HepG2 (cell line): ENCODE results near the gene DDR1. TPM values are rescaled to one million over a fixed set of nuclear protein-coding genes. Genes with fewer than 3 reads are reported as not detected.

Experiments
- AHDC1 ChIP-seq: sonication (generic); formaldehyde crosslinking; IDR thresholded peaks from 2 replicates; pipeline ENCODE4 v1.5.1; 2020; ENCODE audit warnings: mild to moderate bottlenecking, missing genetic modification reagents, borderline replicate concordance
- KDM5B ChIP-seq: sonication (generic); formaldehyde crosslinking; IDR thresholded peaks from 2 replicates; pipeline ENCODE4 v1.4.0; 2020; ENCODE audit warnings: missing genetic modification reagents, mild to moderate bottlenecking, borderline replicate concordance
- MTERF4 ChIP-seq: sonication (generic); formaldehyde crosslinking; IDR thresholded peaks from 2 replicates; pipeline ENCODE4 v1.8.0; 2023; ENCODE audit warnings: mild to moderate bottlenecking, missing genetic modification reagents
- MYNN ChIP-seq: sonication (generic); formaldehyde crosslinking; IDR thresholded peaks from 2 replicates; pipeline ENCODE4 v1.4.0; 2020; ENCODE audit warnings: mild to moderate bottlenecking, low read depth, missing genetic modification reagents
- NRL ChIP-seq: sonication (generic); formaldehyde crosslinking; IDR thresholded peaks from 2 replicates; pipeline ENCODE4 v1.5.0; 2020; ENCODE audit warnings: missing genetic modification reagents, mild to moderate bottlenecking, moderate library complexity, borderline replicate concordance
- POLR2AphosphoS2 ChIP-seq: IDR thresholded peaks from 2 replicates; pipeline ENCODE4 v1.6.1; 2011; ENCODE audit warnings: low read depth, low read length, improper control_type of control experiment
- RBM39 ChIP-seq: fragments of 200-400 bp; formaldehyde crosslinking; IDR thresholded peaks from one replicate; pipeline ENCODE4 v1.6.1; 2018; ENCODE audit warnings: antibody characterized with exemption, mild to moderate bottlenecking, low read depth, low read length; ENCODE audit not compliant: poor library complexity, severe bottlenecking
- RXRA ChIP-seq: sonication (generic); formaldehyde crosslinking; IDR thresholded peaks from 2 replicates; pipeline ENCODE4 v1.5.1; 2020; ENCODE audit warnings: missing genetic modification reagents
- SIN3A ChIP-seq: IDR thresholded peaks from 2 replicates; pipeline ENCODE4 v1.6.1; 2011; ENCODE audit warnings: low read depth, mild to moderate bottlenecking, control low read depth, low read length, borderline replicate concordance
- ZNF253 ChIP-seq: sonication (generic); formaldehyde crosslinking; IDR thresholded peaks from 2 replicates; pipeline ENCODE4 v1.8.0; 2022; ENCODE audit warnings: mild to moderate bottlenecking, missing genetic modification reagents, borderline replicate concordance
- ZNF563 ChIP-seq: sonication (generic); formaldehyde crosslinking; IDR thresholded peaks from 2 replicates; pipeline ENCODE4 v1.8.0; 2022; ENCODE audit warnings: mild to moderate bottlenecking, moderate library complexity, missing genetic modification reagents
- polyA plus RNA-seq, 8 experiments: library from polyadenylated mRNA; depleted of rRNA in 3 of 8; stranded (reverse) in 7 of 8; unstranded in 1 of 8; fragments of >200 nt; fragmentation: Illumina TruSeq in 4 of 8; extraction: Trizol in 4 of 8; gene quantifications; 2 replicates each; pipeline versions ENCODE4 v1.2.1 to v1.2.3, GENCODE V29; 2011 to 2016; ENCODE audit warnings: low read depth in 4 of 8, missing spikeins in 1 of 8, mixed read lengths in 1 of 8; ENCODE audit not compliant: insufficient read depth in 1 of 8
- total RNA-seq, 5 experiments: library from RNA; depleted of rRNA; stranded (reverse); fragments of >200 nt; fragmentation: Illumina TruSeq; extraction: Trizol; gene quantifications; 2 replicates each; pipeline ENCODE4 v1.2.3, GENCODE V29; 2016; ENCODE audit warnings: low read depth in 1 of 5
- TF ChIP-seq, protein P1 (sequence below): sonication (generic); formaldehyde crosslinking; IDR thresholded peaks from 2 replicates; pipeline ENCODE4 v1.5.1; 2020; ENCODE audit warnings: missing genetic modification reagents, mild to moderate bottlenecking, borderline replicate concordance
- TF ChIP-seq, protein P2 (sequence below): sonication (generic); formaldehyde crosslinking; IDR thresholded peaks from 2 replicates; pipeline ENCODE4 v1.4.0; 2020; ENCODE audit warnings: mild to moderate bottlenecking, low read depth, missing genetic modification reagents
- TF ChIP-seq, protein P3 (sequence below): sonication (generic); formaldehyde crosslinking; IDR thresholded peaks from 2 replicates; pipeline ENCODE4 v1.5.0; 2020; ENCODE audit warnings: mild to moderate bottlenecking, missing genetic modification reagents, moderate library complexity

DDR1 gene
- total and polyA plus RNA-seq, 2 of the 13 experiments (the other 11 are each of a cell fraction or from before 2014, with no cell fraction given): 16.7 to 20.2 TPM

DNA sequence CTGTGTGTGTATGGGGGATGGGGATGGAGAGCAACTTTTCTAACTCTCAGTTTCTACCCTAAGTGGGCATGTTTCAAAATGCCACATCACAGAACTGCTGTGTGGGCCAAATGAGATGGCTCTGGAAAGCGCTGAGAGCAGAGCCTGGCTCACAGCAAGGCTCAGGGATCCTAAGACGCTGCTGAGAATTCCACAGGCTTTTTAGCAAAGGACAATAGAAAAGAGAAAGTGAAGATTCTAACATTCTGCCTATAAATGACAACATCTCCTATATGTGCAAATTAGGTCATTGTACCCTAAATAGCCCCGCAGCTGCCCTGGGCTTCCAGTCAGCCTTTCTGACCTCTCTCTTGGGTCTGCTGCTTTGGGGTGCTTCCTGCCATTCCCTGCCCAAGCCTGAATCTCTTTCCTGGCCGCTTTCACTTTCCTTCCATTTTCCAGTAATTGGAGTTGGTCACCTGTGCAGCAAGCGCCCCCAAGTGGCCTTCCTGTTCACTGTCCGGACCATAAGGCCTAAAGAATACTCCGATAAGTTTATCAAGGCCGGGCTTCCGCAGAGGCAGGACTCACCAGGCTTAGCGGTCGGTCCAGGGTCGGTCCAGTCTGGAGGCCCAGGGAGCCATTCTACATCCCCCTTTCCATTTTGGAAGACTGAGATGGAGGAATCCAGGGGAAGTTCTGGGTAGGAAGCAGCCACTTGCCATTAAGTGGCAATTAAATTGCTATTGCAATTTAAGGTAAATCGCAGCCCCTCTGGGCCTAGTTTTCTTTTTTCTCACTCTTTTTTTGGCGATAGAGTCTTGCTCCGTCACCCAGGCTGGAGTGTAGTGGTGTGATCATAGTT lies 6.7 kb upstream of the DDR1 start (continued):
- TF ChIP-seq AHDC1 (no peak), MYNN (CRISPR knock-in tag) (peak; percentile 68; the same call in 1 of the 2 replicates), NRL (CRISPR knock-in tag) (no peak), ZNF563 (no peak), RBM39 (no peak), MTERF4 (CRISPR knock-in tag) (0 out of 2 replicates have a peak, but pooled peaks have one; percentile 40), POLR2AphosphoS2 (no peak), KDM5B (CRISPR knock-in tag) (no peak), ZNF253 (CRISPR knock-in tag) (no peak), SIN3A (no peak), RXRA (CRISPR knock-in tag) (no peak; the same call in 1 of the 2 replicates)
- TF ChIP-seq, protein P1, sequence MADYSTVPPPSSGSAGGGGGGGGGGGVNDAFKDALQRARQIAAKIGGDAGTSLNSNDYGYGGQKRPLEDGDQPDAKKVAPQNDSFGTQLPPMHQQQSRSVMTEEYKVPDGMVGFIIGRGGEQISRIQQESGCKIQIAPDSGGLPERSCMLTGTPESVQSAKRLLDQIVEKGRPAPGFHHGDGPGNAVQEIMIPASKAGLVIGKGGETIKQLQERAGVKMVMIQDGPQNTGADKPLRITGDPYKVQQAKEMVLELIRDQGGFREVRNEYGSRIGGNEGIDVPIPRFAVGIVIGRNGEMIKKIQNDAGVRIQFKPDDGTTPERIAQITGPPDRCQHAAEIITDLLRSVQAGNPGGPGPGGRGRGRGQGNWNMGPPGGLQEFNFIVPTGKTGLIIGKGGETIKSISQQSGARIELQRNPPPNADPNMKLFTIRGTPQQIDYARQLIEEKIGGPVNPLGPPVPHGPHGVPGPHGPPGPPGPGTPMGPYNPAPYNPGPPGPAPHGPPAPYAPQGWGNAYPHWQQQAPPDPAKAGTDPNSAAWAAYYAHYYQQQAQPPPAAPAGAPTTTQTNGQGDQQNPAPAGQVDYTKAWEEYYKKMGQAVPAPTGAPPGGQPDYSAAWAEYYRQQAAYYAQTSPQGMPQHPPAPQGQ (CRISPR knock-in tag): no peak
- TF ChIP-seq, protein P2, sequence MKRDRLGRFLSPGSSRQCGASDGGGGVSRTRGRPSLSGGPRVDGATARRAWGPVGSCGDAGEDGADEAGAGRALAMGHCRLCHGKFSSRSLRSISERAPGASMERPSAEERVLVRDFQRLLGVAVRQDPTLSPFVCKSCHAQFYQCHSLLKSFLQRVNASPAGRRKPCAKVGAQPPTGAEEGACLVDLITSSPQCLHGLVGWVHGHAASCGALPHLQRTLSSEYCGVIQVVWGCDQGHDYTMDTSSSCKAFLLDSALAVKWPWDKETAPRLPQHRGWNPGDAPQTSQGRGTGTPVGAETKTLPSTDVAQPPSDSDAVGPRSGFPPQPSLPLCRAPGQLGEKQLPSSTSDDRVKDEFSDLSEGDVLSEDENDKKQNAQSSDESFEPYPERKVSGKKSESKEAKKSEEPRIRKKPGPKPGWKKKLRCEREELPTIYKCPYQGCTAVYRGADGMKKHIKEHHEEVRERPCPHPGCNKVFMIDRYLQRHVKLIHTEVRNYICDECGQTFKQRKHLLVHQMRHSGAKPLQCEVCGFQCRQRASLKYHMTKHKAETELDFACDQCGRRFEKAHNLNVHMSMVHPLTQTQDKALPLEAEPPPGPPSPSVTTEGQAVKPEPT: no peak
- TF ChIP-seq, protein P3, sequence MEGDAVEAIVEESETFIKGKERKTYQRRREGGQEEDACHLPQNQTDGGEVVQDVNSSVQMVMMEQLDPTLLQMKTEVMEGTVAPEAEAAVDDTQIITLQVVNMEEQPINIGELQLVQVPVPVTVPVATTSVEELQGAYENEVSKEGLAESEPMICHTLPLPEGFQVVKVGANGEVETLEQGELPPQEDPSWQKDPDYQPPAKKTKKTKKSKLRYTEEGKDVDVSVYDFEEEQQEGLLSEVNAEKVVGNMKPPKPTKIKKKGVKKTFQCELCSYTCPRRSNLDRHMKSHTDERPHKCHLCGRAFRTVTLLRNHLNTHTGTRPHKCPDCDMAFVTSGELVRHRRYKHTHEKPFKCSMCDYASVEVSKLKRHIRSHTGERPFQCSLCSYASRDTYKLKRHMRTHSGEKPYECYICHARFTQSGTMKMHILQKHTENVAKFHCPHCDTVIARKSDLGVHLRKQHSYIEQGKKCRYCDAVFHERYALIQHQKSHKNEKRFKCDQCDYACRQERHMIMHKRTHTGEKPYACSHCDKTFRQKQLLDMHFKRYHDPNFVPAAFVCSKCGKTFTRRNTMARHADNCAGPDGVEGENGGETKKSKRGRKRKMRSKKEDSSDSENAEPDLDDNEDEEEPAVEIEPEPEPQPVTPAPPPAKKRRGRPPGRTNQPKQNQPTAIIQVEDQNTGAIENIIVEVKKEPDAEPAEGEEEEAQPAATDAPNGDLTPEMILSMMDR: peak; percentile 99
